GM19438 (cell line): ENCODE data around the gene NDUFC2.
"Not testable (repeated sequence)": the region's sequence is repeated elsewhere in the genome, so short reads cannot be mapped to it uniquely, and the experiment has no call there.

ENCODE experiments used
- ATAC-seq: cut with Tn5 transposase; IDR thresholded peaks from one replicate; pipeline ENCODE4 v1.9.1; 2021; ENCODE audit warnings: low read depth; ENCODE audit not compliant: unreplicated experiment

Gene NDUFC2

GRCh38 chr11:78080818-78081495 is 1.3 kb upstream of the NDUFC2 start:
- no peak for ATAC-seq

DNA sequence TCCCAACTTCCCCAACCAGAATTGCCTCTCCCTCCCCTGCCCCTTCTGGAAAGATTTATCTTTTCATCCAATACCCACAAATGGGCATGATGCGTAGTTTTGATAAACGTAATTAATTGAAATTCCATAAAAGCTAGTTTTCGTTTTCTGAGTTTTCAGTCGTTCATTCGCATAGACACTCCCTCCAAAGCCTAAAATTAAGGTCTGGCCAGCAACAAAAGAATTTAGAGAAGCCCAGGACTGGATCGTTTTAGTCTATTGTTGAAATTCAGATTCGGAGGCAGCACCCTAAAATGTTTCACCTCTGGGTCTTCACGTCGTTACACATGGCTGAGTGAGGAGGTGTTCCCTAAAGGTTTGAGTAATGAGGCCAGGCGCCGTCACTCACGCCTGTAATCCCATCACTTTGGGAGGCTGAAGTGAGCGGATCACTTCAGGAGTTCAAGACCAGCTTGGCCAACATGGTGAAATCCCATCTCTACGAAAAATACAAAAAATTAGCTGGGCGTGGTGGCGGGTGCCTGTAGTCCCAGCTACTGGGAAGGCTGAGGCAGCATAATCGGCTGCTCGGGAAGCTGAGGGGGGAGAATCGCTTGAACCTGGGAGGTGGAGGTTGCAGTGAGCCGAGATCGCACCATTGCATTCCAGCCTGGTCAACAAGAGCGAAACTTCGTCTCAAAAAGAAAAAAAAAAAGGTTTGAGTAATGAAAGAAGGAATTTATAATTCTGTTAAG is 589 bp upstream of the NDUFC2 start:
- no peak for ATAC-seq

DNA sequence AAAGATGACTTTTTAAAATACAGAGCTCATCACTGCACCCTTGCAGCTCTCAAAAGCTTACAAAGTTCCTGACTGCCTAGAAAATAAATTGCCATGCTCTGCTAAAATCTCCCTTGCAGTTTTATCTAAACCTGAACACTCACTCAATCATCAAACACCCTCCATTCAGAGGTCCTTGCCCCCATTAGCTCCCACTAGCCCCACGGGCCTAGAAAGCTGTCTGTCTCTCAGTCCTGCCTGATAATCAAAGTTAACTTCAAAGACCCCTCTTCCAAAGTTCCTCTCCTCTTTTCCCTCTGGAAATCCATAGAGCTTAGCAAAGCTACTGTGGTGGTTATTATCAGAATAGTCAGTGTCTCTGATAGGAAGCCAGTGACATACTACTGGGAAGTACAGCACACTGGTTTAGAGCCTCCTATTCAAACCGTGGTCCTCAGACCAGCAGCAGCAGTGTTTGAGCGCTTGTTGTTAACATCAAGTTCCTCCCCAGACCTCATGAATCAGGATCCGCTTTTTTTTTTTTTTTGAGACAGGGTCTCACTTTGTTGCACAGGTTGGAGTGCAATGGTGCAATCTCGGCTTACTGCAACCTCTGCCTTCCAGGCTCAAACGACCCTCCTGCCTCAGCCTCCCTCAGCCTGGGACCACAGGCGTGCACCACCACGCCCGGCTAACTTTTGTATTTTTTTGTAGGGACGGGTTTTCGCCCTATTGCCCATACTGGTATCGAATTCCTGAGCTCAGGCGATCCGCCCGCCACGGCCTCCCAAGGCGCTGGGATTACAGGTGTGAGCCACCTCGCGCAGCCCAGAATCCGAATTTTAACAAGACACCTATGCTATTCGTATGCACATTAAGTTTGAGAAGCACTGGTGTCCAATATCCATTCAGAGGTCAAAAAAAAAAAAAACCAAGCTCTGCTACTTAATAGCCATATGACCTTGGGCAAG is 1.2 kb downstream of the NDUFC2 start:
- no peak for ATAC-seq

- ATAC-seq, result not testable (repeated sequence)
Observed at GRCh38 chr11:78077592-78077991, 2.1 kb downstream of the NDUFC2 start.

GRCh38 chr11:78076733-78077403 is 2.8 kb downstream of the NDUFC2 start:
- ATAC-seq, result no peak

GRCh38 chr11:78074756-78075155 is 4.9 kb downstream of the NDUFC2 start:
- no peak for ATAC-seq

- ATAC-seq, result no peak
Observed at GRCh38 chr11:78072455-78072854, 7.2 kb downstream of the NDUFC2 start.

DNA sequence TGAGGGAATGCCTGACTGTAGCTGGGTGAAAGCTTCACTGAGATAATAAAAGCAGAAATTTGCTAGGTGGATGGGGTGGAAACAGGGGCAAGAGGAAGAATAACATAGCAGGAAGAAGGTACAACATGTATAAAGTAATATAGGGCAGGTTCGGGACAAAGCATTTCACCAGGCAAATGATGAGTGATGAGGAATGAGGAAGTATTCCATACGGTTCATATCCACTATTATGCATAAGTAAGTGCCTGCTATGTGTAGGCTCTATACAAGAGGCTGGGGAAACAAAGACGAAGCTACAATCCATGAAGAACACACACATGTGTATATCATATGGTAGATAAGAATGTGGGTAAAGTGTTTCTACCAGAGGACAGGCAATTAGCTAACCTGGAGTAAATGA is 7.9 kb downstream of the NDUFC2 start:
- no peak for ATAC-seq

DNA sequence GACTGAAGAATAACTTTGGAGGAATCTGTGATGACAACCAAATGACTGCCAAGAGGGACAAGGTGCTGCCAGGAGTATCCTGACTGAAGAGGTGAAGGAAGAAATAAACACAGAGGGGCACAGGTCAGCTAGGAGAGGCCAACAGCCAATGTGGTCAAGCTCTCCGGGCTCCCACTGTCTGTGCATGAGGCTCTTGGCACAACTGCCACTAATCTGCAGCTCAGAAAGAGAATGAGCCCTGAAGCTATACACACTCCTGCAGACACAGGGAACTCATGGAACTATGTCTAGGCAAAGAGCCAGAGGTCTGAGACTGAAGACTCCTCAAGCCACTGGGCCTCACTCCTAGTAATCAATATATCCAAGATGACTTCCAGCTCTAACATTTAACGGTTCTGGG is 9.0 kb downstream of the NDUFC2 start:
- ATAC-seq, result no peak

- ATAC-seq, result no peak
Observed at GRCh38 chr11:78069465-78069864, 10.2 kb downstream of the NDUFC2 start.

GRCh38 chr11:78067704-78068103 is 12.0 kb downstream of the NDUFC2 start:
- ATAC-seq, result no peak

DNA sequence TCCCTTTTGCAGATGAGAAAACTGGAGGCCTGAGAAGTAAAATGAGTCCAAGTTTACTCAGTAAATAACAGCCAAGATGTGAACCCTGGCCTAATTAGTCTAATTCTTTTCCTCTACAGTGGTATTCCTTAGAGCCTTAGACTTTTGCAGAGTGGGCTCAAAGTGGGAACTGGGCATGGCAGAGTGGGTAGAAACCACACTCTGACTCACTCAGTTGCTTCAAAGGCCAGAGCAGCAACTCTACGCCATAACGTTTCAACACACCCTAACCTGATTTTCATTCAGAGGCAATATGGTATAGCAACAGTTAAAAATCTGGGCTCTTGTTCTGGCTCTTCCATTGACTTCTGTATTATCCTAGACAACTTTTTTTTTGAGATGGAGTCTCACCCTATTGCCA is 13.2 kb downstream of the NDUFC2 start:
- ATAC-seq, result no peak

- ATAC-seq, result no peak
Observed at GRCh38 chr11:78065203-78065602, 14.5 kb downstream of the NDUFC2 start.

DNA sequence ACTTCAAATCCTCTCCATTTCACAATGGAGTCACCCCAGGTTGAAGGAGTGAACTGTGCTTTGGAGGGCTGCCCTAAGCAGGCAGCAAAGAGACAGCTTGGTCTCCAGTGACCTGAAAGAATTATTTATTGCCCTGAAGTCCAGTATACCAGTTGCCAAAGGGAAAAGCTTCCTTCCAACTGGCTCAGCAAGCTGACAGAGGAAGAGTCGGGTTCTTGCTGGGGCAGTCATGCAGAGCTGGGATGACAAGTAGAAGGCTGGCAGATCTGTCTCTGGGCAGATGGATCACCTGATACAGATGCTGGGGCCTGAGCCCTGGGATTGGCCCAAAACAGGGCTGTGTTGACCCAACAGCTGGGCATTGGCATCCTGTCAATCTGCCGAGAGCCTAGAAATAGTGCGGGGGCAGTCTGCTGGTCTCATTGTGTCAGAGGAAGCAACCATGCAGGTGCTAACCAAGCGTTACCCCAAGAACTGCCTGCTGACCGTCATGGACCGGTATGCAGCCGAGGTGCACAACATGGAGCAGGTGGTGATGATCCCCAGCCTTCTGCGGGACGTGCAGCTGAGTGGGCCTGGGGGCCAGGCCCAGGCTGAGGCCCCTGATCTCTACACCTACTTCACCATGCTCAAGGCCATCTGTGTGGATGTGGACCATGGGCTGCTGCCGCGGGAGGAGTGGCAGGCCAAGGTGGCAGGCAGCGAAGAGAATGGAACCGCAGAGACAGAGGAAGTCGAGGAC is 16.1 kb downstream of the NDUFC2 start, which contains the start of gene THRSP:
TSS of gene THRSP (plus strand) at position 422 of the 742 bp plus-strand sequence. CDS start at position 443, 21 bp downstream.
- no peak for ATAC-seq

DNA sequence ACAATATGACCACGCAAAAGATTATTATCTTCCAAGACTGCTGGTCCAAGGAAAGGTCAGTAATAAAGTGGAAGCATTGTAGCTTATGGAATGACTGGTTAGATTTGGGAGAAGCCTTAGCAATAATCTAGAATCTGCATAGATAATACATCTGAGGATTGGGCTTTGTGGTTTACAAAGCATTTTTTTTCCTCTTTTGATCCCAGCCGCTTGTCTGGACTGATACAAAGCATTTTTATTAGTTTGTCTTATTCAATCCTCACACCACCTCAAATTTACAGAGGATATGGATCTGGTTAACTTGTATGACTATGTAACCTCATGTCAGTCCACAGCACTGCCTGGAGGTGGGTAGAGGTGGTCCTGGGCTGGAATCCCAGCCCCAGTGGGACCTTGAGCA is 17.0 kb downstream of the NDUFC2 start:
- ATAC-seq, result no peak

GRCh38 chr11:78061921-78062311 is 17.7 kb downstream of the NDUFC2 start:
- no peak for ATAC-seq

DNA sequence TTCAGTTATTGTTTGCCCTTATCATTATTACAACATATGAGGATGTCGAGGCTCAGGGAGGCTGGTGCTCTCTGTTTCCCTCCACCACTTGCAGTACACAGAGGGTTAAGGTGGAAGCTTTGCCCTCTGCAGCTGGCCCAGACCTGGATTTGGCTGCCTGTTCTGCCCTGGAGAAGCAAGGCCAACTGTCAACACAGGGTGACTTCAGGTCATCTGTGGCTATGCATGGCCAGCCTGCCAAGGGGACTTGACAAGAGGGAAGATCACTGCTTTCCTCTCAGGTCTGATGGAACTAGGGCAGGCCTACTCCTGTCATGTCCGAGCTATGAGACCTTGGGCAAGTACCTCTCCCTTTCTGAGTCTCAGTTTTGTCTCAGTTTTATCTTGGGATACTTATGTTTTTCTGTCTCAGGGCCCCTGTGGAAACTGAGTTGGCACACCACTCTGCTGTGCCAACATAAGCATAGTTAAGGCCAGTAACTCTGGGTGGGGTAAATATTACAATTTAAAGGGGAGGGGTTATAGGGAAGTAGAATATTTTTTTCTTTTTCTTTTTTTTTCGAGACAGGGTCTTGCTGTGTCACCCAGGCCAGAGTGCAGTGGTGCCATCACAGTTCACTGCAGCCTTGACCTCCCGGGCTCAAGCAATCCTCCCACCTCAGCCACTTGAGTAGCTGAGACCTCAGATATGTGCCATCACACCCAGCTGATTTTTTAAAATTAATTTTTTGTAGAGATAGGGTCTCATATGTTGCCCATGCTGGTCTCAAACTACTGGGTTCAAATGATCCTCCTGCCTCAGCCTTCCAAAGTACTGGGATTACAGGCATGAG is 18.4 kb downstream of the NDUFC2 start:
- no peak for ATAC-seq

- ATAC-seq, result no peak
Observed at GRCh38 chr11:78060533-78060932, 19.1 kb downstream of the NDUFC2 start.

DNA sequence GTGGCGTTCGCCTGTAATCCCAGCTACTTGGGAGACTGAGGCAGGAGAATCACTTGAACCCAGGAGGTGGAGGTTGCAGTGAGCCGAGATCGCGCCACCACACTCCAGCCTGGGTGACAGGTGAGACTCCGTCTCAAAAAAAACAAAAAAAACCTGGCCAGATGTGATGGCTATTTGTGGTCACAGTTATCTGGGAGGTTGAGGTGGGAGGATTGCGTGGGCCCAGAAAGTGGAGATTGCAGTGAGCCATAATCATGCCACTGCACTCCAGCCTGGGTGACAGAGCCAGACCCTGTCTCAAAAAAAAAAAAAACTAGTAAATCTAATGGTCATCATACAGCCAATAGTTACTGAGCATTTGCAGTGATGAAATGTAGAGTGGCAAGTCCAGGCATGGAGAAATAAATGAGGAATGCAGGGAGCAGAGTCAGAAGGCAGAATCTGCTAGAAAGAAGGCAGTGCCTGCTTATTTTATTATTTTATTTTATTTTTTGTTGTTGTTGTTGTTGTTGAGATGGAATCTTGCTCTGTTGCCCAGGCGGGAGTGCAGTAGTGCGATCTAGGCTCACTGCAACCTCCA is 19.8 kb downstream of the NDUFC2 start:
- not testable (repeated sequence) for ATAC-seq
